ENCODE data around the gene JARID2.

JARID2 gene

GRCh38 chr6:15502446-15503345, 256.8 kb downstream of the JARID2 start:
- ATAC-seq (replicated peaks; ENCODE audit: extremely low read depth, poor library complexity, severe bottlenecking) (no peak), DNase-seq (ENCODE audit: low spot score in 2 of 2) (no peak)
- Mint-ChIP-seq H3K27ac (ENCODE audit: low read depth) (no peak overlapping the region), H3K9me3 (no peaks in the 10 kb centered on the region), H3K4me3 (no peak overlapping the region), H3K4me1 (peaks cover 11% of the 10 kb centered on the region), H3K27me3 (no peaks in the 10 kb centered on the region), H3K36me3 (ENCODE audit: insufficient read depth) (peaks cover 43% of the 10 kb centered on the region)

- no peak overlapping the region for H3K27ac Mint-ChIP-seq (ENCODE audit: low read depth)
- H3K9me3 Mint-ChIP-seq: no peaks in the 10 kb centered on the region
- no peak for DNase-seq (ENCODE audit: low spot score in 2 of 2)
- H3K4me3 Mint-ChIP-seq: no peak overlapping the region
- H3K4me1 Mint-ChIP-seq: peaks cover 4% of the 10 kb centered on the region
- H3K36me3 Mint-ChIP-seq (ENCODE audit: insufficient read depth): peaks cover 42% of the 10 kb centered on the region
- ATAC-seq (replicated peaks; ENCODE audit: extremely low read depth, poor library complexity, severe bottlenecking): no peak
- H3K27me3 Mint-ChIP-seq: no peaks in the 10 kb centered on the region
These were observed 257.4 kb downstream of the JARID2 start for GRCh38 chr6:15503346-15503680.

GRCh38 chr6:15504040-15504495, 258.2 kb downstream of the JARID2 start:
- H3K27ac Mint-ChIP-seq (ENCODE audit: low read depth): peak overlapping the region; percentile 8
- no peak for DNase-seq (ENCODE audit: low spot score in 2 of 2)
- H3K9me3 Mint-ChIP-seq: no peaks in the 10 kb centered on the region
- no peak overlapping the region for H3K4me3 Mint-ChIP-seq
- no peaks in the 10 kb centered on the region for H3K27me3 Mint-ChIP-seq
- no peaks in the 10 kb centered on the region for H3K4me1 Mint-ChIP-seq
- H3K36me3 Mint-ChIP-seq (ENCODE audit: insufficient read depth): peaks cover 47% of the 10 kb centered on the region
- ATAC-seq (replicated peaks; ENCODE audit: extremely low read depth, poor library complexity, severe bottlenecking): no peak

- no peak for ATAC-seq (replicated peaks; ENCODE audit: extremely low read depth, poor library complexity, severe bottlenecking)
- peak overlapping the region; percentile 8 for H3K27ac Mint-ChIP-seq (ENCODE audit: low read depth)
- no peaks in the 10 kb centered on the region for H3K9me3 Mint-ChIP-seq
- H3K4me3 Mint-ChIP-seq: no peak overlapping the region
- H3K36me3 Mint-ChIP-seq (ENCODE audit: insufficient read depth): peaks cover 44% of the 10 kb centered on the region
- H3K27me3 Mint-ChIP-seq: no peaks in the 10 kb centered on the region
- no peak for DNase-seq (ENCODE audit: low spot score in 2 of 2)
- no peaks in the 10 kb centered on the region for H3K4me1 Mint-ChIP-seq
These were observed 258.9 kb downstream of the JARID2 start for GRCh38 chr6:15504581-15505350.

GRCh38 chr6:15505463-15505918, 259.6 kb downstream of the JARID2 start:
- H3K4me3 Mint-ChIP-seq: no peak overlapping the region
- H3K36me3 Mint-ChIP-seq (ENCODE audit: insufficient read depth): peaks cover 43% of the 10 kb centered on the region
- no peaks in the 10 kb centered on the region for H3K27me3 Mint-ChIP-seq
- H3K9me3 Mint-ChIP-seq: no peaks in the 10 kb centered on the region
- peak overlapping the region; percentile 6 for H3K27ac Mint-ChIP-seq (ENCODE audit: low read depth)
- no peak for ATAC-seq (replicated peaks; ENCODE audit: extremely low read depth, poor library complexity, severe bottlenecking)
- H3K4me1 Mint-ChIP-seq: no peaks in the 10 kb centered on the region
- no peak for DNase-seq (ENCODE audit: low spot score in 2 of 2)

GRCh38 chr6:15506066-15506465, 260.2 kb downstream of the JARID2 start:
- Mint-ChIP-seq H3K9me3 (no peaks in the 10 kb centered on the region), H3K27ac (ENCODE audit: low read depth) (peak overlapping the region; percentile 6), H3K27me3 (no peaks in the 10 kb centered on the region), H3K4me3 (no peak overlapping the region), H3K36me3 (ENCODE audit: insufficient read depth) (peaks cover 43% of the 10 kb centered on the region), H3K4me1 (no peaks in the 10 kb centered on the region)
- ATAC-seq (replicated peaks; ENCODE audit: extremely low read depth, poor library complexity, severe bottlenecking) (no peak), DNase-seq (ENCODE audit: low spot score in 2 of 2) (no peak)

GRCh38 chr6:15507221-15507620, 261.4 kb downstream of the JARID2 start:
- DNase-seq (ENCODE audit: low spot score in 2 of 2) (no peak), ATAC-seq (replicated peaks; ENCODE audit: extremely low read depth, poor library complexity, severe bottlenecking) (no peak)
- no peaks in the 10 kb centered on the region for H3K9me3 Mint-ChIP-seq
- peak overlapping the region; percentile 84 for H3K27ac Mint-ChIP-seq (ENCODE audit: low read depth)
- no peak overlapping the region for H3K4me3 Mint-ChIP-seq
- no peaks in the 10 kb centered on the region for H3K4me1 Mint-ChIP-seq
- H3K27me3 Mint-ChIP-seq: no peaks in the 10 kb centered on the region
- peaks cover 41% of the 10 kb centered on the region for H3K36me3 Mint-ChIP-seq (ENCODE audit: insufficient read depth)

GRCh38 chr6:15507746-15508145, 261.9 kb downstream of the JARID2 start:
- no peak for DNase-seq (ENCODE audit: low spot score in 2 of 2)
- Mint-ChIP-seq H3K9me3 (no peaks in the 10 kb centered on the region), H3K4me1 (no peaks in the 10 kb centered on the region), H3K4me3 (no peak overlapping the region), H3K36me3 (ENCODE audit: insufficient read depth) (peaks cover 44% of the 10 kb centered on the region), H3K27me3 (no peaks in the 10 kb centered on the region), H3K27ac (ENCODE audit: low read depth) (peak overlapping the region; percentile 84)
- no peak for ATAC-seq (replicated peaks; ENCODE audit: extremely low read depth, poor library complexity, severe bottlenecking)

- Mint-ChIP-seq H3K27me3 (no peaks in the 10 kb centered on the region), H3K27ac (ENCODE audit: low read depth) (no peak overlapping the region), H3K4me1 (peaks cover under 1% of the 10 kb centered on the region), H3K9me3 (no peaks in the 10 kb centered on the region), H3K36me3 (ENCODE audit: insufficient read depth) (peaks cover 43% of the 10 kb centered on the region), H3K4me3 (no peak overlapping the region)
- ATAC-seq (replicated peaks; ENCODE audit: extremely low read depth, poor library complexity, severe bottlenecking) (no peak), DNase-seq (ENCODE audit: low spot score in 2 of 2) (no peak)
These were observed 262.6 kb downstream of the JARID2 start for GRCh38 chr6:15508441-15508871.

GRCh38 chr6:15508931-15509330, 263.1 kb downstream of the JARID2 start:
- ATAC-seq (replicated peaks; ENCODE audit: extremely low read depth, poor library complexity, severe bottlenecking) (no peak), DNase-seq (ENCODE audit: low spot score in 2 of 2) (no peak)
- peaks cover 46% of the 10 kb centered on the region for H3K36me3 Mint-ChIP-seq (ENCODE audit: insufficient read depth)
- no peaks in the 10 kb centered on the region for H3K27me3 Mint-ChIP-seq
- H3K9me3 Mint-ChIP-seq: no peaks in the 10 kb centered on the region
- H3K4me3 Mint-ChIP-seq: no peak overlapping the region
- H3K27ac Mint-ChIP-seq (ENCODE audit: low read depth): no peak overlapping the region
- H3K4me1 Mint-ChIP-seq: peaks cover 5% of the 10 kb centered on the region

GRCh38 chr6:15509335-15509933, 263.6 kb downstream of the JARID2 start:
- Mint-ChIP-seq H3K4me1 (peaks cover 10% of the 10 kb centered on the region), H3K36me3 (ENCODE audit: insufficient read depth) (peaks cover 47% of the 10 kb centered on the region), H3K4me3 (no peak overlapping the region), H3K27ac (ENCODE audit: low read depth) (peak overlapping the region; percentile 81), H3K27me3 (no peaks in the 10 kb centered on the region), H3K9me3 (no peaks in the 10 kb centered on the region)
- DNase-seq (ENCODE audit: low spot score in 2 of 2) (no peak), ATAC-seq (replicated peaks; ENCODE audit: extremely low read depth, poor library complexity, severe bottlenecking) (no peak)

GRCh38 chr6:15510121-15510520, 264.3 kb downstream of the JARID2 start:
- peaks cover 46% of the 10 kb centered on the region for H3K36me3 Mint-ChIP-seq (ENCODE audit: insufficient read depth)
- peak overlapping the region; percentile 81 for H3K27ac Mint-ChIP-seq (ENCODE audit: low read depth)

More at GRCh38 chr6:15510121-15510520, 264.3 kb downstream of the JARID2 start:
- Mint-ChIP-seq H3K9me3 (no peaks in the 10 kb centered on the region), H3K27me3 (no peaks in the 10 kb centered on the region), H3K4me1 (peaks cover 13% of the 10 kb centered on the region), H3K4me3 (no peak overlapping the region)
- no peak for ATAC-seq (replicated peaks; ENCODE audit: extremely low read depth, poor library complexity, severe bottlenecking)
- DNase-seq (ENCODE audit: low spot score in 2 of 2): no peak
